Tibial nerve (tissue), 3 donors: ENCODE results near the gene NPHP4.

Experiments used
- POLR2A ChIP-seq, 2 donors: fragments of 450-650 bp; IDR thresholded peaks; one replicate each; pipeline ENCODE4 v1.6.1; 2017; ENCODE audit warnings: antibody characterized with exemption in 2 of 2, mild to moderate bottlenecking in 2 of 2, moderate library complexity in 2 of 2
- TF ChIP-seq, protein P1 (sequence below), 5 experiments: fragments of 200-600 bp in 3 of 5; fragments of 450-650 bp in 2 of 5; sonication (generic) in 3 of 5; IDR thresholded peaks; one replicate each; pipeline ENCODE4 v1.5.1; 2016 to 2019; ENCODE audit warnings: antibody characterized with exemption in 5 of 5, mild to moderate bottlenecking in 3 of 5, moderate library complexity in 2 of 5

DNA sequence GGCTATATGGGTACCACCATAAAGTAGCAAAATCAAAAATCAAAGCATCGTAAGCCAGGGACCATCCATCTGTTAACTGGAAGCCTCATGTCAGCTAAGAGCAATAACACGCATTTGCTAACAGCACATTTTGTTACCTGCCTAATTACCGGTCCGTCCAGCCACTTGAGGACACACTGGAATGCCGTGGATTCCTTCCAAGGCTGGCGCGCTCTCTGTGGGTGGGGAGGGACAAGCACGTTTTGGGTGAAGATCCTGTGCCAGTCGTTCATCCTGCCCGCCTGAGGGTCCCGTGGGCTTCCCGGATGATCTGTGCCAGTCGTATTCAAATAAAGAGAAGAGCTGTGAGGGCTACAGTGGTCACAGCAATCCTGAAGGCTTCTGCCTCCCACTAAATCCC is 6.2 kb downstream of the NPHP4 start:
- TF ChIP-seq, protein P1, sequence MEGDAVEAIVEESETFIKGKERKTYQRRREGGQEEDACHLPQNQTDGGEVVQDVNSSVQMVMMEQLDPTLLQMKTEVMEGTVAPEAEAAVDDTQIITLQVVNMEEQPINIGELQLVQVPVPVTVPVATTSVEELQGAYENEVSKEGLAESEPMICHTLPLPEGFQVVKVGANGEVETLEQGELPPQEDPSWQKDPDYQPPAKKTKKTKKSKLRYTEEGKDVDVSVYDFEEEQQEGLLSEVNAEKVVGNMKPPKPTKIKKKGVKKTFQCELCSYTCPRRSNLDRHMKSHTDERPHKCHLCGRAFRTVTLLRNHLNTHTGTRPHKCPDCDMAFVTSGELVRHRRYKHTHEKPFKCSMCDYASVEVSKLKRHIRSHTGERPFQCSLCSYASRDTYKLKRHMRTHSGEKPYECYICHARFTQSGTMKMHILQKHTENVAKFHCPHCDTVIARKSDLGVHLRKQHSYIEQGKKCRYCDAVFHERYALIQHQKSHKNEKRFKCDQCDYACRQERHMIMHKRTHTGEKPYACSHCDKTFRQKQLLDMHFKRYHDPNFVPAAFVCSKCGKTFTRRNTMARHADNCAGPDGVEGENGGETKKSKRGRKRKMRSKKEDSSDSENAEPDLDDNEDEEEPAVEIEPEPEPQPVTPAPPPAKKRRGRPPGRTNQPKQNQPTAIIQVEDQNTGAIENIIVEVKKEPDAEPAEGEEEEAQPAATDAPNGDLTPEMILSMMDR (IDR thresholded peaks at IDR 0.05): no peak
- TF ChIP-seq POLR2A (IDR thresholded peaks at IDR 0.05): no peak
